OCI-LY7 (cell line): Measurements from ENCODE around the gene MYLK. TPM values are rescaled to one million over a fixed set of nuclear protein-coding genes. Genes with fewer than 3 reads are reported as not detected.

Experiments used
- BruUV-seq: library from RNA; stranded (reverse); fragments of 400-500 nt; replicated peaks from 2 replicates; lab custom pipeline; 2021; lab: Mats Ljungman, UMichigan
- CTCF ChIA-PET: fragments of 300-600 bp; sonication (Branson Sonifier 250); formaldehyde crosslinking; loops from one replicate; lab custom pipeline; 2022; ENCODE audit warnings: antibody characterized with exemption; ENCODE audit not compliant: unreplicated experiment; lab: Charles Lee
- POLR2A ChIA-PET: fragments of 300-600 bp; sonication (Branson Sonifier 250); formaldehyde crosslinking; loops from one replicate; lab custom pipeline; 2022; ENCODE audit warnings: antibody characterized with exemption; lab: Charles Lee
- DNase-seq: peaks from one replicate; pipeline ENCODE4 v3.0.0-alpha.2; 2015; ENCODE audit warnings: low spot score
- H2AFZ ChIP-seq: fragments of 200-600 bp; sonication (generic), shearing (Covaris generic); 2 replicates; pipeline ENCODE4 v1.6.1; 2014; ENCODE audit warnings: mild to moderate bottlenecking, antibody characterized with exemption, low read length, moderate library complexity
- H3K27ac ChIP-seq: fragments of 200-600 bp; sonication (generic); 2 replicates; pipeline ENCODE4 v1.5.1; 2014; ENCODE audit warnings: mixed run types, low read depth, mild to moderate bottlenecking, moderate library complexity, low read length, inconsistent platforms; ENCODE audit not compliant: poor library complexity, severe bottlenecking
- H3K36me3 ChIP-seq: fragments of 200-600 bp; sonication (generic); 2 replicates; pipeline ENCODE4 v1.6.1; 2014; ENCODE audit warnings: mild to moderate bottlenecking, antibody characterized with exemption, low read length, moderate library complexity, mixed read lengths; ENCODE audit not compliant: insufficient read depth
- H3K4me1 ChIP-seq: fragments of 200-600 bp; sonication (generic); 2 replicates; pipeline ENCODE4 v1.5.1; 2014; ENCODE audit warnings: mild to moderate bottlenecking, low read length; ENCODE audit not compliant: insufficient read depth, poor library complexity, severe bottlenecking
- H3K4me2 ChIP-seq: fragments of 200-600 bp; sonication (generic); 2 replicates; pipeline ENCODE4 v1.6.1; 2014; ENCODE audit warnings: mild to moderate bottlenecking, low read length
- H3K4me3 ChIP-seq: fragments of 200-600 bp; sonication (generic); 2 replicates; pipeline ENCODE4 v1.5.1; 2014; ENCODE audit warnings: mild to moderate bottlenecking, low read depth, low read length; ENCODE audit not compliant: poor library complexity, severe bottlenecking
- H3K79me2 ChIP-seq: fragments of 200-600 bp; sonication (generic); 2 replicates; pipeline ENCODE4 v1.6.1; 2016; ENCODE audit warnings: low read depth, mild to moderate bottlenecking, low read length, moderate library complexity, mixed read lengths; ENCODE audit not compliant: insufficient read depth
- H3K9me2 ChIP-seq: fragments of 200-600 bp; sonication (generic); 2 replicates; pipeline ENCODE4 v1.6.1; 2016; ENCODE audit warnings: mild to moderate bottlenecking, low read length, mixed read lengths; ENCODE audit not compliant: insufficient read depth
- H3K9me3 ChIP-seq: fragments of 200-600 bp; sonication (generic); 2 replicates; pipeline ENCODE4 v1.6.1; 2014; ENCODE audit warnings: mild to moderate bottlenecking, mixed run types, low read length, mixed read lengths
- H4K20me1 ChIP-seq: fragments of 200-600 bp; sonication (generic); 2 replicates; pipeline ENCODE4 v1.6.1; 2014; ENCODE audit warnings: mild to moderate bottlenecking, antibody characterized with exemption, low read length, moderate library complexity, mixed read lengths; ENCODE audit not compliant: insufficient read depth
- CTCF ChIP-seq: fragments of 200-600 bp; sonication (generic); conservative IDR thresholded peaks from 2 replicates; pipeline ENCODE4 v1.5.1; 2014; ENCODE audit warnings: mild to moderate bottlenecking, antibody characterized with exemption, low read length, moderate library complexity, mixed read lengths
- EZH2phosphoT487 ChIP-seq: fragments of 200-600 bp; sonication (generic); IDR thresholded peaks from 2 replicates; pipeline ENCODE4 v1.6.1; 2018; ENCODE audit warnings: low read depth, borderline replicate concordance, mild to moderate bottlenecking, mixed run types, antibody characterized with exemption, low read length, moderate library complexity, mixed read lengths
- intact Hi-C: fragments of 100-400 bp; cut with micrococcal nuclease; formaldehyde crosslinking; loops from one replicate; pipeline ENCODE4 v1.10.0; 2022; ENCODE audit not compliant: unreplicated experiment
- total RNA-seq, 2 experiments: library from RNA; depleted of rRNA in 1 of 2; stranded (reverse); fragments of >200 nt in 1 of 2; shearing (Covaris generic) in 1 of 2; gene quantifications; 2 replicates each; pipeline ENCODE4 v1.2.3, GENCODE V29; 2014 to 2022

Gene MYLK
- total RNA-seq, 2 experiments from 2014 or later = not detected

GRCh38 chr3:123819949-123820348, 64.2 kb downstream of the MYLK start:
- Histone ChIP-seq H2AFZ (no peak overlapping the region), H3K4me1 (no peaks in the 10 kb centered on the region), H3K79me2 (no peaks in the 10 kb centered on the region), H3K36me3 (no peaks in the 10 kb centered on the region), H3K27ac (no peak overlapping the region), H3K9me2 (no peaks in the 10 kb centered on the region), H3K4me3 (no peak overlapping the region), H3K9me3 (no peaks in the 10 kb centered on the region), H4K20me1 (no peaks in the 10 kb centered on the region), H3K4me2 (no peak overlapping the region)
- CTCF ChIA-PET = no interaction called here
- intact Hi-C loops = no loop called here
- POLR2A ChIA-PET = no interaction called here
- BruUV-seq = no TSS peak
- TF ChIP-seq CTCF (no peak), EZH2phosphoT487 (no peak)
- DNase-seq = no peak

GRCh38 chr3:123818921-123819429, 65.2 kb downstream of the MYLK start:
- intact Hi-C loops = no loop called here
- DNase-seq = no peak
- no peak overlapping the region for H3K4me2 ChIP-seq
- H4K20me1 ChIP-seq = no peaks in the 10 kb centered on the region
- no peaks in the 10 kb centered on the region for H3K79me2 ChIP-seq
- POLR2A ChIA-PET = interaction anchor here (0.7 kb wide), 1 partner anchor 14 kb away, joined by 5 read pairs; no protein-coding TSS in a partner anchor
- TF ChIP-seq EZH2phosphoT487 = no peak
- no peak for TF ChIP-seq CTCF
- no peaks in the 10 kb centered on the region for H3K4me1 ChIP-seq
- no peak overlapping the region for H3K27ac ChIP-seq
- BruUV-seq = no TSS peak
- no peaks in the 10 kb centered on the region for H3K36me3 ChIP-seq
- no peak overlapping the region for H3K4me3 ChIP-seq
- no peak overlapping the region for H2AFZ ChIP-seq
- no peaks in the 10 kb centered on the region for H3K9me3 ChIP-seq
- no peaks in the 10 kb centered on the region for H3K9me2 ChIP-seq
- CTCF ChIA-PET = no interaction called here

GRCh38 chr3:123818324-123818920, 65.7 kb downstream of the MYLK start:
- no TSS peak for BruUV-seq
- no peaks in the 10 kb centered on the region for H3K36me3 ChIP-seq
- TF ChIP-seq CTCF = no peak
- TF ChIP-seq EZH2phosphoT487 = no peak
- intact Hi-C loops = no loop called here
- no peak for DNase-seq
- H3K9me3 ChIP-seq = no peaks in the 10 kb centered on the region
- H3K79me2 ChIP-seq = no peaks in the 10 kb centered on the region
- ChIA-PET CTCF (no interaction called here), POLR2A (no interaction called here)
- H3K9me2 ChIP-seq = no peaks in the 10 kb centered on the region
- no peak overlapping the region for H3K27ac ChIP-seq
- no peak overlapping the region for H2AFZ ChIP-seq
- no peaks in the 10 kb centered on the region for H3K4me1 ChIP-seq
- H3K4me2 ChIP-seq = no peak overlapping the region
- no peak overlapping the region for H3K4me3 ChIP-seq
- H4K20me1 ChIP-seq = no peaks in the 10 kb centered on the region
